Measurements from ENCODE around the gene CAST. TPM values are rescaled to one million over a fixed set of nuclear protein-coding genes. Genes with fewer than 3 reads are reported as not detected.

Gene CAST
- total and polyA plus RNA-seq, 2 donors (not counting 3 experiments of a cell fraction or from before 2014, with no cell fraction given) = 33.7 to 194 TPM

GRCh38 chr5:96750110-96750822 lies 88.1 kb downstream of the CAST start:
- no peak for TF ChIP-seq EZH2 (IDR thresholded peaks at IDR 0.05; ENCODE audit: borderline replicate concordance, low read depth, low read length, severe bottlenecking)
- TF ChIP-seq, protein P1, sequence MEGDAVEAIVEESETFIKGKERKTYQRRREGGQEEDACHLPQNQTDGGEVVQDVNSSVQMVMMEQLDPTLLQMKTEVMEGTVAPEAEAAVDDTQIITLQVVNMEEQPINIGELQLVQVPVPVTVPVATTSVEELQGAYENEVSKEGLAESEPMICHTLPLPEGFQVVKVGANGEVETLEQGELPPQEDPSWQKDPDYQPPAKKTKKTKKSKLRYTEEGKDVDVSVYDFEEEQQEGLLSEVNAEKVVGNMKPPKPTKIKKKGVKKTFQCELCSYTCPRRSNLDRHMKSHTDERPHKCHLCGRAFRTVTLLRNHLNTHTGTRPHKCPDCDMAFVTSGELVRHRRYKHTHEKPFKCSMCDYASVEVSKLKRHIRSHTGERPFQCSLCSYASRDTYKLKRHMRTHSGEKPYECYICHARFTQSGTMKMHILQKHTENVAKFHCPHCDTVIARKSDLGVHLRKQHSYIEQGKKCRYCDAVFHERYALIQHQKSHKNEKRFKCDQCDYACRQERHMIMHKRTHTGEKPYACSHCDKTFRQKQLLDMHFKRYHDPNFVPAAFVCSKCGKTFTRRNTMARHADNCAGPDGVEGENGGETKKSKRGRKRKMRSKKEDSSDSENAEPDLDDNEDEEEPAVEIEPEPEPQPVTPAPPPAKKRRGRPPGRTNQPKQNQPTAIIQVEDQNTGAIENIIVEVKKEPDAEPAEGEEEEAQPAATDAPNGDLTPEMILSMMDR (IDR thresholded peaks at IDR 0.05; ENCODE audit: extremely low read depth in 1 of 2, insufficient read depth in 1 of 2, low read depth in 1 of 2, low read length in 2 of 2) = no peak
- no peak for TF ChIP-seq FOS (IDR thresholded peaks at IDR 0.05; ENCODE audit: borderline replicate concordance, insufficient read depth, low read length)
- no peak for TF ChIP-seq JUN (IDR thresholded peaks at IDR 0.05; ENCODE audit: borderline replicate concordance, insufficient read depth, insufficient read length, low read depth)
- TF ChIP-seq POLR2AphosphoS5 (IDR thresholded peaks at IDR 0.05; ENCODE audit: insufficient read depth, low read depth, low read length) = no peak
- no peak for TF ChIP-seq POLR2A (IDR thresholded peaks at IDR 0.05; ENCODE audit: low read depth, low read length)
- TF ChIP-seq MAX (IDR thresholded peaks at IDR 0.05; ENCODE audit: insufficient read depth, insufficient read length) = no peak
- no peak for TF ChIP-seq MYC (IDR thresholded peaks at IDR 0.05; ENCODE audit: low read depth, low read length)
- TF ChIP-seq GATA2 (IDR thresholded peaks at IDR 0.05; ENCODE audit: insufficient read depth, insufficient read length, low read depth, low read length) = no peak
- peaks cover 10 to 35% of the 10 kb centered on the region in 2 experiments for H3K36me3 ChIP-seq (ENCODE audit: control insufficient read depth in 2 of 2, extremely low read depth in 1 of 2, insufficient read depth in 2 of 2, low read length in 2 of 2)
- FAIRE-seq = no peak
- ChIA-PET POLR2A (no interaction called here), CTCF (interaction anchor here (1.0 to 2.3 kb wide), 3 partner anchors 27 to 405 kb away, joined by 3 to 11 read pairs (median 3); no protein-coding TSS in a partner anchor)
- H3K79me2 ChIP-seq (ENCODE audit: control insufficient read depth, insufficient read depth, low read length) = no peaks in the 10 kb centered on the region
- no peak overlapping the region for H3K4me3 ChIP-seq (replicated peaks in 1 of 3; ENCODE audit: insufficient read depth in 1 of 3, low read depth in 1 of 3, low read length in 3 of 3)
- no peak overlapping the region for H3K4me2 ChIP-seq (ENCODE audit: insufficient read depth, low read length)
- H3K27me3 ChIP-seq (ENCODE audit: control insufficient read depth in 2 of 2, insufficient read depth in 2 of 2, low read length in 2 of 2) = no peaks in the 10 kb centered on the region
- no peak overlapping the region for H3K9ac ChIP-seq (replicated peaks; ENCODE audit: extremely low read depth, insufficient read depth, low read length)
- no TSS peak for BruUV-seq (replicated peaks)
- H4K20me1 ChIP-seq (replicated peaks; ENCODE audit: control insufficient read depth, extremely low read depth, insufficient read depth, low read length) = no peaks in the 10 kb centered on the region
- no peaks in the 10 kb centered on the region for H3K9me1 ChIP-seq (replicated peaks; ENCODE audit: control insufficient read depth, extremely low read depth, insufficient read depth, low read length)
- no peak overlapping the region for H3K27ac ChIP-seq (ENCODE audit: insufficient read depth, low read depth, low read length)
- H3K9me3 ChIP-seq (replicated peaks; ENCODE audit: control insufficient read depth, insufficient read depth, low read length) = no peaks in the 10 kb centered on the region
- DNase-seq (ENCODE audit: low read depth, low spot score) = no peak
- intact Hi-C loops (cut with micrococcal nuclease) = loop anchor here (5.0 to 10.0 kb wide), 2 partner anchors 245 to 408 kb away; no protein-coding TSS in a partner anchor
- peaks cover 13% of the 10 kb centered on the region for H3K4me1 ChIP-seq (ENCODE audit: control insufficient read depth, extremely low read depth, insufficient read depth, low read length)
- no peak overlapping the region for H2AFZ ChIP-seq (ENCODE audit: low read depth, low read length)
- dilution Hi-C loops (cut with MboI; ENCODE audit: extremely low pct_ligation_motif_present, low sequenced_read_pairs) = no loop called here

Measured in endothelial cell of umbilical vein (primary cell).